Karpas-422 (cell line): ENCODE data around the gene RAD51B. TPM values are rescaled to one million over a fixed set of nuclear protein-coding genes. Genes with fewer than 3 reads are reported as not detected.
A peak's percentile ranks its signal among the peaks of the same experiment; 100 is the strongest.

ENCODE experiments used
- DNase-seq: peaks from one replicate; pipeline ENCODE4 v3.0.0-alpha.2; 2015
- H2AFZ ChIP-seq: fragments of 200-600 bp; sonication (generic); 2 replicates; pipeline ENCODE4 v1.6.1; 2014; ENCODE audit warnings: antibody characterized with exemption, low read length, mixed read lengths
- H3K27ac ChIP-seq: fragments of 200-600 bp; sonication (generic); 2 replicates; pipeline ENCODE4 v1.5.1; 2014; ENCODE audit warnings: mild to moderate bottlenecking, low read length, moderate library complexity
- H3K27me3 ChIP-seq: fragments of 200-600 bp; sonication (generic); 2 replicates; pipeline ENCODE4 v1.6.1; 2014; ENCODE audit warnings: low read length, mixed read lengths
- H3K36me3 ChIP-seq: fragments of 200-600 bp; sonication (generic); 2 replicates; pipeline ENCODE4 v1.6.1; 2014; ENCODE audit warnings: low read length, mixed read lengths; ENCODE audit not compliant: insufficient read depth
- H3K4me1 ChIP-seq: fragments of 200-600 bp; sonication (generic); 2 replicates; pipeline ENCODE4 v1.6.1; 2014; ENCODE audit warnings: mild to moderate bottlenecking, low read length, mixed read lengths
- H3K4me2 ChIP-seq: fragments of 200-600 bp; sonication (generic); 2 replicates; pipeline ENCODE4 v1.6.1; 2014; ENCODE audit warnings: low read length, low read depth, mild to moderate bottlenecking; ENCODE audit not compliant: poor library complexity, severe bottlenecking
- H3K4me3 ChIP-seq: fragments of 200-600 bp; sonication (generic); 2 replicates; pipeline ENCODE4 v1.5.1; 2014; ENCODE audit warnings: mild to moderate bottlenecking, antibody characterized with exemption, low read length, mixed read lengths
- H3K79me2 ChIP-seq: fragments of 200-600 bp; sonication (generic); 2 replicates; pipeline ENCODE4 v1.6.1; 2014; ENCODE audit warnings: mild to moderate bottlenecking, low read length, mixed read lengths
- H3K9ac ChIP-seq: fragments of 200-600 bp; sonication (generic); 2 replicates; pipeline ENCODE4 v1.6.0; 2014; ENCODE audit warnings: low read length
- H3K9me2 ChIP-seq: fragments of 200-600 bp; sonication (generic), shearing (Covaris generic); replicated peaks from 2 replicates; pipeline ENCODE4 v1.6.0; 2014; ENCODE audit warnings: mild to moderate bottlenecking, low read length, moderate library complexity; ENCODE audit not compliant: insufficient read depth
- H3K9me3 ChIP-seq: fragments of 300-700, 200-600 bp; sonication (generic); 2 replicates; pipeline ENCODE4 v1.6.1; 2014; ENCODE audit warnings: low read length, mixed read lengths
- H4K20me1 ChIP-seq: fragments of 200-600 bp; sonication (generic); 2 replicates; pipeline ENCODE4 v1.6.1; 2014; ENCODE audit warnings: mild to moderate bottlenecking, antibody characterized with exemption, low read length, low read depth; ENCODE audit not compliant: insufficient read depth
- total RNA-seq: library from RNA; depleted of rRNA; stranded (reverse); fragments of >200 nt; shearing (Covaris generic); gene quantifications from 2 replicates; pipeline ENCODE4 v1.2.3, GENCODE V29; 2014; ENCODE audit warnings: low replicate concordance; rRNA removed

Gene RAD51B
- 84.0 and 107 TPM in 2 replicates for total RNA-seq

- no peaks in the 10 kb centered on the region for H3K9me3 ChIP-seq
- peak within 1 kb of the TSS; percentile 78 for H3K9ac ChIP-seq
- H3K4me3 ChIP-seq: peak within 1 kb of the TSS; percentile 78
- H2AFZ ChIP-seq: peak within 1 kb of the TSS; percentile 60
- H4K20me1 ChIP-seq: no peaks in the 10 kb centered on the region
- peak within 1 kb of the TSS; percentile 72 for H3K4me2 ChIP-seq
- peaks cover 39% of the 10 kb centered on the region for H3K4me1 ChIP-seq
- peaks cover 50% of the 10 kb centered on the region for H3K79me2 ChIP-seq
- DNase-seq: peak; percentile 98
- H3K9me2 ChIP-seq: no peaks in the 10 kb centered on the region
- H3K36me3 ChIP-seq: no peaks in the 10 kb centered on the region
- H3K27ac ChIP-seq: peak within 1 kb of the TSS; percentile 30; the same call in 1 of the 2 replicates
- H3K27me3 ChIP-seq: no peaks in the 10 kb centered on the region
These were observed at the start of gene RAD51B for GRCh38 chr14:67819563-67820421. Gene RAD51B (plus strand): TSS chr14:67819779.

- Histone ChIP-seq H4K20me1 (no peaks in the 10 kb centered on the region), H3K27ac (no peak overlapping the region), H3K36me3 (peaks cover 62% of the 10 kb centered on the region), H3K27me3 (no peaks in the 10 kb centered on the region), H3K9me3 (no peaks in the 10 kb centered on the region), H3K4me1 (no peaks in the 10 kb centered on the region), H3K4me2 (no peak overlapping the region), H3K4me3 (no peak overlapping the region), H2AFZ (no peak overlapping the region), H3K9ac (no peak overlapping the region), H3K79me2 (no peaks in the 10 kb centered on the region), H3K9me2 (no peaks in the 10 kb centered on the region)
- no peak for DNase-seq
These were observed 45.7 kb upstream of the RAD51B start for GRCh38 chr14:67773844-67774377.

- H3K36me3 ChIP-seq: peaks cover 61% of the 10 kb centered on the region
- H3K27me3 ChIP-seq: no peaks in the 10 kb centered on the region
- H4K20me1 ChIP-seq: no peaks in the 10 kb centered on the region
These were observed 42.8 kb upstream of the RAD51B start for GRCh38 chr14:67776653-67777322.

GRCh38 chr14:67778792-67779191 is 40.8 kb upstream of the RAD51B start:
- no peak for DNase-seq
- Histone ChIP-seq H3K4me1 (no peaks in the 10 kb centered on the region), H2AFZ (no peak overlapping the region), H3K9me2 (no peaks in the 10 kb centered on the region), H3K9me3 (no peaks in the 10 kb centered on the region), H3K27me3 (no peaks in the 10 kb centered on the region), H3K9ac (no peak overlapping the region), H3K79me2 (no peaks in the 10 kb centered on the region), H4K20me1 (no peaks in the 10 kb centered on the region), H3K4me3 (no peak overlapping the region), H3K27ac (no peak overlapping the region), H3K4me2 (no peak overlapping the region), H3K36me3 (peaks cover 51% of the 10 kb centered on the region)

More at GRCh38 chr14:67776653-67777322, 42.8 kb upstream of the RAD51B start:
- Histone ChIP-seq H3K4me1 (no peaks in the 10 kb centered on the region), H3K9me3 (no peaks in the 10 kb centered on the region), H3K9me2 (no peaks in the 10 kb centered on the region), H3K4me3 (no peak overlapping the region), H3K27ac (no peak overlapping the region), H3K9ac (no peak overlapping the region), H3K4me2 (no peak overlapping the region), H3K79me2 (no peaks in the 10 kb centered on the region), H2AFZ (no peak overlapping the region)
- DNase-seq: no peak

- H3K27ac ChIP-seq: no peak overlapping the region
- H3K27me3 ChIP-seq: no peaks in the 10 kb centered on the region
These were observed 37.5 kb upstream of the RAD51B start for GRCh38 chr14:67782090-67782489.

GRCh38 chr14:67784244-67784823 is 35.2 kb upstream of the RAD51B start:
- no peak for DNase-seq
- Histone ChIP-seq H2AFZ (no peak overlapping the region), H3K9me2 (no peaks in the 10 kb centered on the region)

More at GRCh38 chr14:67782090-67782489, 37.5 kb upstream of the RAD51B start:
- H3K4me3 ChIP-seq: no peak overlapping the region
- H3K4me2 ChIP-seq: no peak overlapping the region
- no peaks in the 10 kb centered on the region for H3K79me2 ChIP-seq
- DNase-seq: no peak
- no peaks in the 10 kb centered on the region for H4K20me1 ChIP-seq
- H3K9me3 ChIP-seq: no peaks in the 10 kb centered on the region
- peaks cover 51% of the 10 kb centered on the region; the same call in 1 of the 2 replicates for H3K36me3 ChIP-seq
- H3K4me1 ChIP-seq: no peaks in the 10 kb centered on the region
- H3K9ac ChIP-seq: no peak overlapping the region
- H2AFZ ChIP-seq: no peak overlapping the region
- H3K9me2 ChIP-seq: no peaks in the 10 kb centered on the region

GRCh38 chr14:67785270-67786109 is 34.1 kb upstream of the RAD51B start:
- Histone ChIP-seq H3K27me3 (no peaks in the 10 kb centered on the region), H3K9ac (no peak overlapping the region), H3K27ac (no peak overlapping the region), H2AFZ (no peak overlapping the region), H3K4me3 (no peak overlapping the region), H3K4me1 (no peaks in the 10 kb centered on the region), H3K9me2 (no peaks in the 10 kb centered on the region), H3K9me3 (no peaks in the 10 kb centered on the region), H4K20me1 (no peaks in the 10 kb centered on the region), H3K79me2 (no peaks in the 10 kb centered on the region), H3K36me3 (peaks cover 66% of the 10 kb centered on the region), H3K4me2 (no peak overlapping the region)
- no peak for DNase-seq

More at GRCh38 chr14:67784244-67784823, 35.2 kb upstream of the RAD51B start:
- no peak overlapping the region for H3K4me2 ChIP-seq
- no peaks in the 10 kb centered on the region for H3K27me3 ChIP-seq
- no peaks in the 10 kb centered on the region for H3K9me3 ChIP-seq
- no peak overlapping the region for H3K27ac ChIP-seq
- no peak overlapping the region for H3K9ac ChIP-seq
- H3K36me3 ChIP-seq: peaks cover 55% of the 10 kb centered on the region; the same call in 1 of the 2 replicates
- no peak overlapping the region for H3K4me3 ChIP-seq
- no peaks in the 10 kb centered on the region for H4K20me1 ChIP-seq
- no peaks in the 10 kb centered on the region for H3K79me2 ChIP-seq
- no peaks in the 10 kb centered on the region for H3K4me1 ChIP-seq
